Measurements from ENCODE around the gene USP37.

- TF ChIP-seq, protein P1, sequence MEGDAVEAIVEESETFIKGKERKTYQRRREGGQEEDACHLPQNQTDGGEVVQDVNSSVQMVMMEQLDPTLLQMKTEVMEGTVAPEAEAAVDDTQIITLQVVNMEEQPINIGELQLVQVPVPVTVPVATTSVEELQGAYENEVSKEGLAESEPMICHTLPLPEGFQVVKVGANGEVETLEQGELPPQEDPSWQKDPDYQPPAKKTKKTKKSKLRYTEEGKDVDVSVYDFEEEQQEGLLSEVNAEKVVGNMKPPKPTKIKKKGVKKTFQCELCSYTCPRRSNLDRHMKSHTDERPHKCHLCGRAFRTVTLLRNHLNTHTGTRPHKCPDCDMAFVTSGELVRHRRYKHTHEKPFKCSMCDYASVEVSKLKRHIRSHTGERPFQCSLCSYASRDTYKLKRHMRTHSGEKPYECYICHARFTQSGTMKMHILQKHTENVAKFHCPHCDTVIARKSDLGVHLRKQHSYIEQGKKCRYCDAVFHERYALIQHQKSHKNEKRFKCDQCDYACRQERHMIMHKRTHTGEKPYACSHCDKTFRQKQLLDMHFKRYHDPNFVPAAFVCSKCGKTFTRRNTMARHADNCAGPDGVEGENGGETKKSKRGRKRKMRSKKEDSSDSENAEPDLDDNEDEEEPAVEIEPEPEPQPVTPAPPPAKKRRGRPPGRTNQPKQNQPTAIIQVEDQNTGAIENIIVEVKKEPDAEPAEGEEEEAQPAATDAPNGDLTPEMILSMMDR (IDR thresholded peaks at IDR 0.05; ENCODE audit: low read depth, low read length, poor library complexity, severe bottlenecking), result no peak
- TF ChIP-seq EZH2phosphoT487 (IDR thresholded peaks at IDR 0.05; ENCODE audit: borderline replicate concordance, low read length), result no peak
Observed at GRCh38 chr2:218436992-218437391, 131.2 kb downstream of the USP37 start.

All from DOHH2 (cell line).